Measurements from ENCODE around the gene SOCS2. TPM values are rescaled to one million over a fixed set of nuclear protein-coding genes. Genes with fewer than 3 reads are reported as not detected.

SOCS2 gene
- total and polyA plus RNA-seq, 10 of the 15 experiments (the other 5 are each of a cell fraction or from before 2014, with no cell fraction given) = 2.6 to 12.0 (median 7.2) TPM

DNA sequence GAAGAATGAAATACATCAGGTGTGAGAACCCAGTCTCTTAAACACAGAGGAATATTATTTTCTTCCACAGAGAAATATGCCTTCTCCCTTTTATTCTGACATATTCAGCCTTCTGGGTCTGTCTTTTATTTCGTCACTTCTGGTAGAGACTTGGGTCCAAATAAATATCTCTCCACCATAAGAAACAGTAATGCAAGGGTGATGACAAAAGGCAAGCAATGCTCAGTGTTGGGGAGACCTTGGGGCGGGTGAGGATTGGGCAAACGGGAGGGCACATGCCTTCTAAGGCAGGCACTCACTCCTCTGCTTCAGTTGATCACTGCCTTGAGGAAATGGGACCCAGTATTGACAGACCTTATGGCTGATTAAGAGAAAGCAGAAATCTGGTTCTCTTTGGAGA is 6.7 kb upstream of the SOCS2 start:
- no peak for ATAC-seq
- no peaks in the 10 kb centered on the region for H3K4me1 ChIP-seq (ENCODE audit: control insufficient read depth, insufficient read depth, low read length)
- no peak for TF ChIP-seq IRF4 (IDR thresholded peaks at IDR 0.05; ENCODE audit: low read depth, low read length)
- no peak for TF ChIP-seq SUPT20H (IDR thresholded peaks at IDR 0.05; ENCODE audit: borderline replicate concordance, control insufficient read depth, low read depth, low read length)
- TF ChIP-seq MEF2A (IDR thresholded peaks at IDR 0.05; ENCODE audit: insufficient read depth, low read depth, low read length) = no peak
- TF ChIP-seq SIN3A (IDR thresholded peaks at IDR 0.05; ENCODE audit: low read depth, low read length) = no peak
- TF ChIP-seq MTA3 (IDR thresholded peaks at IDR 0.05; ENCODE audit: borderline replicate concordance, low read length) = no peak
- no peak for TF ChIP-seq CHD4 (IDR thresholded peaks at IDR 0.05)
- no peak for TF ChIP-seq EP300 (IDR thresholded peaks at IDR 0.05; ENCODE audit: borderline replicate concordance in 1 of 2, control insufficient read depth in 1 of 2, low read depth in 2 of 2, low read length in 2 of 2)
- TF ChIP-seq SIX5 (IDR thresholded peaks at IDR 0.05; ENCODE audit: low read depth, low read length, severe bottlenecking) = no peak
- TF ChIP-seq ZNF622 (IDR thresholded peaks at IDR 0.05) = no peak
- TF ChIP-seq CHD2 (IDR thresholded peaks at IDR 0.05; ENCODE audit: borderline replicate concordance, low read depth, low read length) = no peak
- TF ChIP-seq, protein P1, sequence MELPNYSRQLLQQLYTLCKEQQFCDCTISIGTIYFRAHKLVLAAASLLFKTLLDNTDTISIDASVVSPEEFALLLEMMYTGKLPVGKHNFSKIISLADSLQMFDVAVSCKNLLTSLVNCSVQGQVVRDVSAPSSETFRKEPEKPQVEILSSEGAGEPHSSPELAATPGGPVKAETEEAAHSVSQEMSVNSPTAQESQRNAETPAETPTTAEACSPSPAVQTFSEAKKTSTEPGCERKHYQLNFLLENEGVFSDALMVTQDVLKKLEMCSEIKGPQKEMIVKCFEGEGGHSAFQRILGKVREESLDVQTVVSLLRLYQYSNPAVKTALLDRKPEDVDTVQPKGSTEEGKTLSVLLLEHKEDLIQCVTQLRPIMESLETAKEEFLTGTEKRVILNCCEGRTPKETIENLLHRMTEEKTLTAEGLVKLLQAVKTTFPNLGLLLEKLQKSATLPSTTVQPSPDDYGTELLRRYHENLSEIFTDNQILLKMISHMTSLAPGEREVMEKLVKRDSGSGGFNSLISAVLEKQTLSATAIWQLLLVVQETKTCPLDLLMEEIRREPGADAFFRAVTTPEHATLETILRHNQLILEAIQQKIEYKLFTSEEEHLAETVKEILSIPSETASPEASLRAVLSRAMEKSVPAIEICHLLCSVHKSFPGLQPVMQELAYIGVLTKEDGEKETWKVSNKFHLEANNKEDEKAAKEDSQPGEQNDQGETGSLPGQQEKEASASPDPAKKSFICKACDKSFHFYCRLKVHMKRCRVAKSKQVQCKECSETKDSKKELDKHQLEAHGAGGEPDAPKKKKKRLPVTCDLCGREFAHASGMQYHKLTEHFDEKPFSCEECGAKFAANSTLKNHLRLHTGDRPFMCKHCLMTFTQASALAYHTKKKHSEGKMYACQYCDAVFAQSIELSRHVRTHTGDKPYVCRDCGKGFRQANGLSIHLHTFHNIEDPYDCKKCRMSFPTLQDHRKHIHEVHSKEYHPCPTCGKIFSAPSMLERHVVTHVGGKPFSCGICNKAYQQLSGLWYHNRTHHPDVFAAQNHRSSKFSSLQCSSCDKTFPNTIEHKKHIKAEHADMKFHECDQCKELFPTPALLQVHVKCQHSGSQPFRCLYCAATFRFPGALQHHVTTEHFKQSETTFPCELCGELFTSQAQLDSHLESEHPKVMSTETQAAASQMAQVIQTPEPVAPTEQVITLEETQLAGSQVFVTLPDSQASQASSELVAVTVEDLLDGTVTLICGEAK (IDR thresholded peaks at IDR 0.05; ENCODE audit: borderline replicate concordance) = no peak
- no peak for TF ChIP-seq RB1 (IDR thresholded peaks at IDR 0.05; ENCODE audit: borderline replicate concordance)
- no peaks in the 10 kb centered on the region; a peak in 1 of 4 replicates for H3K27me3 ChIP-seq (replicated peaks in 1 of 2; ENCODE audit: control insufficient read depth in 2 of 2, insufficient read depth in 2 of 2, low read length in 1 of 2)
- no peaks in the 10 kb centered on the region for H3K79me2 ChIP-seq (ENCODE audit: control insufficient read depth, insufficient read depth, low read length)
- intact Hi-C loops (cut with micrococcal nuclease; ENCODE audit: unreplicated experiment) = loop anchor here (2.0 to 5.0 kb wide), 2 partner anchors 63 to 578 kb away; no protein-coding TSS in a partner anchor
- in situ Hi-C loops (cut with MboI) = loop anchor here (5.0 kb wide), 2 partner anchors 177 to 537 kb away; no protein-coding TSS in a partner anchor
- no peaks in the 10 kb centered on the region for H4K20me1 ChIP-seq (ENCODE audit: control insufficient read depth, insufficient read depth)
- ChIA-PET POLR2A (no interaction called here), RAD21 (ENCODE audit: unreplicated experiment) (interaction anchor here (5.7 kb wide), 1 partner anchor 536 kb away, joined by 121 read pairs; no protein-coding TSS in a partner anchor), CTCF (interaction anchor here (3.3 to 4.1 kb wide), 2 partner anchors 63 to 535 kb away, joined by 25 to 38 read pairs; no protein-coding TSS in a partner anchor), SMC1A (ENCODE audit: uncharacterized antibody, unreplicated experiment) (interaction anchor here (6.3 kb wide), 1 partner anchor 535 kb away, joined by 85 read pairs; no protein-coding TSS in a partner anchor)
- DNase-seq (ENCODE audit: low read depth, low spot score) = no peak
- no peak for FAIRE-seq
- no peaks in the 10 kb centered on the region for H3K36me3 ChIP-seq (ENCODE audit: control insufficient read depth in 2 of 2, insufficient read depth in 2 of 2, low read length in 1 of 2)
- no peak overlapping the region for H3K4me3 ChIP-seq
- no TSS peak for BruUV-seq (replicated peaks)
- no peaks in the 10 kb centered on the region; the same call in 2 of the 3 replicates for H3K9me3 ChIP-seq (replicated peaks; ENCODE audit: control insufficient read depth, insufficient read depth, low read length)
- H3K9ac ChIP-seq (ENCODE audit: control insufficient read depth, insufficient read depth, low read length) = no peak overlapping the region
- WGBS (ENCODE audit: insufficient coverage, insufficient replicate concordance, low lambda C conversion rate, missing lambda C conversion rate) = 62% methylated on average over 3 of the region's 3 CpGs
- H3K4me2 ChIP-seq (ENCODE audit: control insufficient read depth, insufficient read depth) = no peak overlapping the region
- no peak overlapping the region for H2AFZ ChIP-seq (ENCODE audit: control insufficient read depth, low read depth, low read length)
- H3K27ac ChIP-seq (ENCODE audit: control insufficient read depth, insufficient read depth) = no peak overlapping the region

Data from GM12878 (cell line).